ENCODE measurements around the gene PRMT7. TPM values are rescaled to one million over a fixed set of nuclear protein-coding genes. Genes with fewer than 3 reads are reported as not detected.
"Not testable (repeated sequence)": the region's sequence is repeated elsewhere in the genome, so short reads cannot be mapped to it uniquely, and the experiment has no call there.

PRMT7 gene
- polyA plus RNA-seq, 4 donors, result 43.2 to 58.9 (median 51.4) TPM

DNA sequence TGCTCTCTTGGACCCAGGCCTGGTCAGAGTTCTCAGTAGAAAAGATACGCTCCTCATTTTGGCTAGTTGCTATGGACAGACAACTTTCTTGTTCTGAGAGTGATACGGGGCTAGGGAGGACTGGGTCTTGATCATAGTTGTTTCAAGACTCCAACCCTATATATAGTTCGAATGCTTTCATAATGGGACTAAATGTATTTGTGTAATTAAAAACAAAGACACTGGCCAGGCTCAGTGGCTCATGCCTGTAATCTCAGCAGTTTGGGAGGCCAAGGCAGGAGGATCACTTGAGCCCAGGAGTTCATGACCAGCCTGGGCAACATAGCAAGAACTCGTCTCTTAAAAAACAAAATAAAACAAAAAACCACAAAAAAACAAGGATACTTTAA, 28.8 kb upstream of the PRMT7 start:
- no peak for DNase-seq (ENCODE audit: low read depth in 4 of 4, low spot score in 3 of 4)

DNA sequence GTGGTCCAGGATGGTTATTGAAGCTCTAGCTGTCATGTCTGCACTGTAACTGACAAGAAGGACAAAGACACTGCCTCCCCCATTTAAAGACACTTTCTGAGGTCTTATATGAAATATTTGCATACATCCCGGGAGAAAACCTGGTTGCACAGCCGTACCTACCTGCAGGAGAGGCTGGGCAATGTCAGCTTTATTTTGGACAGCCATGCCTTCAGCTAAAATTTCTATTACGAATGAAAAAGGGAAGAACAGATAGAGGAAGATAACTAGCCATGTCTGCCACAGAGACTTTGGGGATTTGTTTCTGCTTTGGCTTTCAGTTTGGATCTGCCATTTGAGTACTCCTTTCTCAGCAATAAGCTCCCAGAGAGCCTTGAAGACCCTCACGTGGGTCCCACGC, 27.5 kb upstream of the PRMT7 start:
- no peak for DNase-seq (ENCODE audit: low read depth in 4 of 4, low spot score in 3 of 4)

DNA sequence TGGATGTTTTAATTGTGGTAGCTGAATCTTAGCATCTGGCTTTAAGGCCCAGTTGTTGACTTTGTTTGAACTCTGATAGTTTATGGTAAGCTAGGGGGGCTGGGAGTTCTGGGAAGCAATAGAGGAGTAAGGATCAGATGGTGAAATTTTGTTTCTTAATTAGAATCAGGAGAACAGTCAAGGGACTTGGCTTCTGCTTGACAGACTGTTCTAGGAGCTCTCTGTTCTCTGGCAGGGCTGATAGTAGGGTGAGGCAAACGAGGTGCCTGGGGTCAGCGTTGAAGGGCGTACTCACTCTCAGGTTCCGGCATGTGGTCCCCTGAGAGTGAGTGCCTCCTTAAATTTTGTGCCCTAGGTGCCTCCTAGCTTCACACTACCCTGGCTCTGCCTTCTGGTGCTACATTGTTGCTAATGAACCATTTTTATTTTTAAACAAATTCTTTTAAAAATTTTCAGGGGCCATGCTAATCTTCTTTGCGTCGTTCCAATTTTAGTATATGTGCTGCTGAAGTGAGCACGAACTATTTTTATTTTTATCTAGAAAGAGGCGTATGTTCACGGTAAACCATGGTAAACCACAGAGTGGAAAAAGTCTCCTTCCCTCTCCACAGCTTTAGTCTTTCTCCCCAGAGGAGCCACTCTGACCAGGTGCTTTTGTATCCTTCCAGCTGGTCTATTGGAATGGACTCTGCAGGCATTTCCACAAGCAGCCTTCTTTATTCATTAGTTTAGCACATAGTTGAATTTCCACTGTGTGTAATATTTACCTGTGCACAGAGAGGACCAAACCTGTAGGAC, 26.8 kb upstream of the PRMT7 start:
- no peak for DNase-seq (ENCODE audit: low read depth in 4 of 4, low spot score in 3 of 4)

DNA sequence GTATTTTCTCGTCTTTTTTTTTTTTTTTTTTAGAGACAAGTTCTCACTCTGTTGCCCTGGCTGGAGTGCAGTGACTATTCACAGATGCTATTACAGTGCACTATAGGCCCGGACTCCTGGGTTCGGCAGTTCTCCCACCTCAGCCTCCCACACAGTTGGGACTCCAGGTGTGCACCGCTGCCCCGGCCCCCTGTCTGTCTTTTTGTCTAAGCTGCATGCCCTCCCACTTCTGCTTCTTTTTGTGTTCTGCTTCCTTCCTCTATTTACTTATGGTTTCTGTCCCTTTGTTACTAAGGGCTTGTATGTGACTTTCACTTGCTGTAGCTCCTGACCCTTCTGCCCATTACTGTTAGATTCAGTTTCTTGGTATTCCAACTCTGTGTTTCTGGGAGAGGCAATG, 26.0 kb upstream of the PRMT7 start:
- DNase-seq (ENCODE audit: low read depth in 4 of 4, low spot score in 3 of 4), result no peak

DNA sequence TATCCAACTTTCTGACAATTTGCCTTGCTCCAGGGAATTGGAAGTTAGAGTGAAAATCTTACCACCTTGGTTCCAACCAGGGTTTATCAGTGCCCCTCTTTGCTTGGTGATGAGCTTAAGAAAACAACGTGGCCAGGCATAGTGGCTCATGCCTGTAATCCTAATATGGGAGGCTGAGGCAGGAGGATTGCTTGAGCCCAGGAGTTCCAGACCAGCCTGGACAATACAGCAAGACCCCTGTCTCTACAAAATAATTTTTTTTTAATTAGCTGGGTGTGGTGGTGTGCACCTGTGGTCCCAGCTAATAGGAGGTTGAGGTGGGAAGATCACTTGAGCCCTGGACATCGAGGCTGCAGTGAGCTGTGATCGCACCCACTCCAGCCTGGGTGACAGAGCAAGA, 25.1 kb upstream of the PRMT7 start:
- no peak for DNase-seq (ENCODE audit: low read depth in 4 of 4, low spot score in 3 of 4)

DNA sequence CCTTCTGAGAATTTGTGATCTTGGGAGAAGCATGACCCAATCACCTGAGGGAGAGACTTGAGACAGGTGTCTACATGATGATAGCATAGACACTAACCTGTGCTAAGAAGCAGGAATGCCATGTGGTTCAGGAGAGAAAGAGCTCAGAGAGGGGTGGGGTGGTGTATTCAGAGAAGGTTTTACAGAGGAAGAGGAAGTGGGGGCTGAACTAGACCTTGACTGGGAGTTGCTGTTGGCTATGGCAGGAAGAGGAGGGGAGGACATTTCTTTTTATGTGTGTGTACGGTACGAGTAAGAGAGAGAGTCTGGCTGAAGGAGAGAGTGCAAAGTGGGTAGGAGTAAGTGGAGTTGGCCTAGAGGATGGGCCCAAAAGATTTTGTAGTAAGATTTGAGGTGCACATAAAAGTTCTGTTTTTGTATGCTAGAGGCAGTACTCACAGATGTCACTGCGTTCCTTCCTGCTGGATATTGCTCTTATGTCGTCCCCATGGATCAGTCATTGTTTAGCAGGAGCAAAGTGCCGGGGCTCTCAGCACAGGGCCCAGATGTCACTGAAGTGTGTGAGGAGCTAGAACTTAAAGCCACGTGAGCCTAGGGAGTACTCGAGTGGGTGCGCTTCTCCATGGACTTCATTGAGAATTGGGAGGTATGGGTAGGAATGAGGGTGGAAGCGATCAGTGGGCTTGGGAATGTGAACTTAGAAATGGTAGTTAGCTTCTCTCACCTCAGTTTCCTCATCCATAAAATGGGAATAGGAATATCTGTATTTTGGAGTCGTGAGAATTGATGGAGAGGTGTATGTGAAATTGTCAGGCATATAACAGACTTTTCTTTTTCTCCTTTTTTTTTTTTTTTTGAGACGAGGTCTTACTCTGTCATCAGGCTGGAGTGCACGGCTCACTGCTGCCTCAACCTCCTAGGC, 24.4 kb upstream of the PRMT7 start:
- no peak for DNase-seq (ENCODE audit: low read depth in 4 of 4, low spot score in 3 of 4)

DNA sequence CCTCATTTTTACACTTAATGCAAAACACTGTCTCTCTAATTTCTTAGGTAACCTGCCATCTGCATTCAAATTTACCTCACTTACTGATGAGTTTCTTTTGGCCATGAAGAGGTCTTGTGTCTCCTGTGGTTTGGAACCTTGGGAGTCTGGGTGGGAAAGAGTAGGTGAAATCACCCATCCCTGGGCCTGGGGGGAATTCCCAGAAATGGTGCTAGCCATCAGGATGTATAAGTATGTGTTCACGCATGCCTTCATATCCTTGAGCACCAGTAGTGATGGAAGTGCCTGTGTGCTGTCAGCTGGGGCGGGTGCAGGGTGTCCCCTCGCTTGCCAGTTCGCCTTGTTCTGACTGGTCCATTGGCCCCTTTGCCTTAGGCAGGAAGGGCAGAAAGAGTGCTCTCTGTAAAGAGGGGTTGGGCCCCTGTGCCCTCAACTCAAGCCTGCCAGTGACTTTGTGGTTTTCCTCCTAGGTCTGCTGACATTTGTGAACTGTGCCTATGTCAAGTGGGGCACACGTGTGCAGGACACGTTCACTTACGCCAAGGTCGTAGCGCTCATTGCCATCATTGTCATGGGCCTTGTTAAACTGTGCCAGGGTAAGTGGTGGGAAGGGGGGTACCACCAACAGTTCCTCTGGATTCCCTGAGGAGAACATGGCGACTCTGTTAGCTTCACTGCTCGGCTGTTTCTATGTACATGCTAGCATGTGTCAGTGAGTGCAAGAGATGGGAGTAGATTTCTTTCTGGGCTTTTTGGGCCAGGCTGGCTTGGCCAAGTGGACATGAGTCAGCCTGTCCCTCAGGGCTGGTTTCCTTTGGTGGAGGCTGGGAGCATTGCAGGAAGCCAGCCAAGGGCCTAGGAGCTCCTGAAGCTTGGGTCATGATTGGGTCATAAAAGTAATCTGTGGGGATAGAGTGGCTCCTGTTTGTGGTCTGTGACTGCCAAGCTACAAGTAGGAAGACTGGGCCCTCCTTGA, 23.3 kb upstream of the PRMT7 start:
- DNase-seq (ENCODE audit: low read depth in 4 of 4, low spot score in 3 of 4), result no peak

DNA sequence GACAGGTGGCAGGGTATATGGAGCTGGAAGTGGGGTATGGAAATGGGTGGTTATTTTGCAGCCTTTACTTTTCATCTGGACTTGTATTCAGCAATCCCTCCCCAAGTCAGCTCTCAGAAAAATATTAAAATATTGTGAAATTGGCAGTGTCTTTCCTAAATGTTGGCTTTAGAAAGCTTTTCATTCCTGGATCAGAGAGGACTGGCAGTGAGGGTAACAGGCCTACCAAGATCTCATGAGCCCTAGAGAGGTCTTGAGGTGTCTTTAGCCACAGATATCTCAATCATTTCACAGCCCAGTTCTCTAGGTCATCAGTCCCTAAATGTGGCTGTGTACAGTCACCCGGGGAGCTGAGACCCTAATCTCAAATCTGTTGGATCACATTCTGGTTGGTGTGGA, 22.6 kb upstream of the PRMT7 start:
- no peak for DNase-seq (ENCODE audit: low read depth in 4 of 4, low spot score in 3 of 4)

DNA sequence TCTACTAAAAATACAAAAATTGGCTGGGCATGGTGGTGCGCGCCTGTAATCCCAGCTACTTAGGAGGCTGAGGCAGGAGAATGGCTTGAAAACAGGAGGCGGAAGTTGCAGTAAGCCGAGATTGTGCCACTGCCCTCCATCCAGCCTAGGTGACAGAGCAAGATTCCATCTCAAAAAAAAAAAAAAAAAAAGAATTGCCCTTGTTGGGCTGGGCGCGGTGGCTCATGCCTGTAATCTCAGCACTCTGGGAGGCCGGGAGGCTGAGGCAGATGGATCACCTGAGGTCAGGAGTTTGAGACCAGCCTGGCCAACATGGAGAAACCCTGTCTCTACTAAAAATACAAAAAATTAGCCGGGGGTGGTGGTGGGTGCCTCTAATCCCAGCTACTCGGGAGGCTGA, 22.0 kb upstream of the PRMT7 start:
- not testable (repeated sequence) for DNase-seq (ENCODE audit: low read depth in 4 of 4, low spot score in 3 of 4)

DNA sequence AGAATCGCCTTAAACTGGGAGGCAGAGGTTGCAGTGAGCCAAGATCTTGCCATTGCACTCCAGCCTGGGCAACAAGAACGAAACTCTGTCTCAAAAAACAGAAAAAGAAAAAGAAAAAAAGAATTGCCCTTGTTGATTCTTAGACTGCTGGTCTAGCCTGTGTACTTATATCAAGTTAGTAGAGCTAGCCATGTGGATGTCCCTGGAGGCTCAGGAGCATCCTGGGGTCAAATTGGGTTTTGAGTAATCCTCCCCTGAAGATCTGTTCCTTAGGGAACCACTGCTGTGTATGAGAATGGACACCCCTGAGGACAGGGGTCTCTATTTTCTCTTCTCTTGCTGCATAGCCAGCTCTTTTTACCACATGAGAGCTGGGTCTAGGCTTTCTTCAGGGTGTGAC, 21.6 kb upstream of the PRMT7 start:
- DNase-seq (ENCODE audit: low read depth in 4 of 4, low spot score in 3 of 4), result no peak

DNA sequence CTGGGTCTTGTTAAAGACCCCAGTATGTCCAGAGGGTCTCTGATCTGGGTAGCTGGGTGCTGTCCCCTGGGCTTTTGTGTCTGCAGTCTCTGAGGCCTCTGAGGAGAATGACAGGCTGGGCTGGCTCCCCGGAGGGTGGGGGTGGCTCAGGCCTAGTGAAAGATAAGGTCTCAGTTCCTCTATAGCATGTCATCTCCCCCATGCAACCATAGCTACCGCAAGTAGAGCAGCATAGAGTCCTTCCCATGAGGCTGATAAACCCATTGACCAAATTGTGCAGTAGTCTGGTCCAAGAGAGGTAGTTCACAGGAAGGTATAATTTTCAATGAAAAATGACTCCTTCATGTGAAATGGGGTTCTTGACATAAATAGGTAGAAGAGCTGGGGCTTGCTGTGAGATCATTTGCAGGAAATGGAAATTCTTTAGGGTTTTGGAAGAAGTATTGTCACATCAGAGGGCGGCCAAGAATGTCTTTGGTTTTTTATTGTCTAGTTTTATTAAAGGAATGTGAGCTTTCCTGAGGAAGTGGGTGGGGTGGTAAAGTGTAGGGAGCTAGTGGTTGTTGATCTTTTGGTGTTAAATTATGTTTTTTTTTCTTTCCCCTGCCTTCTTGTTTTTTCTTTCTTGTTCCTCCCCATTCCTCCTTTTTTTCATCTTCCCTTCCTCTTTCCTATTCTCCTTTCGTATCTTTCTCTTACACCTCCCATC, 21.0 kb upstream of the PRMT7 start:
- no peak for DNase-seq (ENCODE audit: low read depth in 4 of 4, low spot score in 3 of 4)

DNA sequence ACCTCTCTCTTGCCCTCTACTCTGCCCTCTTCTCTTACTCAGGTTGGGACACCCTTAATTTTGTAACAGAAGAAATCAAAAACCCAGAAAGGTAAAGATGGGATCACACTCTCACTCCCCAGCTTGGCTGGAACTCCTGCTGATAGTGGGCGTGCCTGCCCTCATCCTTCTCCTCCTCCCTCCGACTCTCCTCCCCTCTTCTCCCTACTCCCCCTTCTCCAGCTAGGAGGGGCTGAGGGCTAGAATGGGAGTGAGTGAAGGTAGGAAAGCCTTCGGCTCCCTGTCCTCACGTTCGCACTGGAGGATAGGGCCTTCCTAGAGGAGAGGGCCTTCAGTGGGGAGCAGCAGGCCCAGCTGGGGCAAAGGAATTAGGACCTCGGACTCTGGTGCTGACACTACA, 20.4 kb upstream of the PRMT7 start:
- DNase-seq (ENCODE audit: low read depth in 4 of 4, low spot score in 3 of 4), result no peak

DNA sequence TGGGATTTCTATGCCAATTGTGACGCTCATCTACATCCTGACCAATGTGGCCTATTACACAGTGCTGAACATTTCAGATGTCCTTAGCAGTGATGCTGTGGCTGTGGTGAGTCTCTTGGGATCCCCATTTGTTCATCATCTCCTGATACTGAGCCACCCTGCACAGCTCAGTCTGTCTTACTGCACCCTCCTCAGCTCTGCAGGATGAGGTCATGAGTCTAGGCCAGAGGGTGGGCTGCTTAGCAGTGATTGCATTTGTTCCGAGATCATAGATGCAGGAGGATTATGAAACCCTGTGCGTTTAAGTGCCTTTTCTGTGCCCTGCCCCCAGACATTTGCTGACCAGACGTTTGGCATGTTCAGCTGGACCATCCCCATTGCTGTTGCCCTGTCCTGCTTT, 19.6 kb upstream of the PRMT7 start:
- no peak for DNase-seq (ENCODE audit: low read depth in 4 of 4, low spot score in 3 of 4)

DNA sequence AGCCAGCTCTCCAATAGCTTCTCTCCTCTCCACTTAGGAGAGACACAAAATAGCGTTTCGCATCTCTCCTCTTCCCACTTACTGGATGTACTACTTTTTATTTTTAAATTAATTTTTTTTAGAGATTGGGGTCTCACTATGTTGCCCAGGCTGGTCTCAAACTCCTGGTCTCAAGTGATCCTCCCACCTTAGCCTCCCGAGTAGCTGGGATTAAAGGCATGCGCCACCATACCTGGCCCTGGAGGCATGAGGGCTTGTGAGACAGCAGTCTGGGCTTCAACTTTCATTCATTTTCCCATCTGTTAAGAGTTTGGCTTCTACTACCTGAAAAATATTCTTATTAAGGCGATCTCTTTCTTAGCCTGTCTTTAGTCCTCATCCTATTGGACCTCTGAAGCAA, 18.4 kb upstream of the PRMT7 start:
- DNase-seq (ENCODE audit: low read depth in 4 of 4, low spot score in 3 of 4), result no peak

DNA sequence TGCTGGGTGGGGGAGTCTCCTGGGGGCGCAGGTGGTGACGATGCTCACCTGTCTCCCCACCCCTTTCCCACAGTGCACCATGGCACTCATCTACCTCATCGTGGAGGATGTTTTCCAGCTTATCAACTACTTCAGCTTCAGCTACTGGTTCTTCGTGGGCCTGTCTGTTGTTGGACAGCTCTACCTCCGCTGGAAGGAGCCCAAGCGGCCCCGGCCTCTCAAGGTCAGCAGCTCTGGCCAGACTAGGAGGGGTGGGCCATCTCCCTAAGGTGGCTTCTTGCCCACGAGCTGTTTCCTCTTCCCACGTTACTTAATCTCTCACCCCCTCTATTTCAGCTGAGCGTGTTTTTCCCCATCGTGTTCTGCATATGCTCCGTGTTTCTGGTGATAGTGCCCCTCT, 14.5 kb upstream of the PRMT7 start:
- DNase-seq (ENCODE audit: low read depth in 4 of 4, low spot score in 3 of 4), result no peak

DNA sequence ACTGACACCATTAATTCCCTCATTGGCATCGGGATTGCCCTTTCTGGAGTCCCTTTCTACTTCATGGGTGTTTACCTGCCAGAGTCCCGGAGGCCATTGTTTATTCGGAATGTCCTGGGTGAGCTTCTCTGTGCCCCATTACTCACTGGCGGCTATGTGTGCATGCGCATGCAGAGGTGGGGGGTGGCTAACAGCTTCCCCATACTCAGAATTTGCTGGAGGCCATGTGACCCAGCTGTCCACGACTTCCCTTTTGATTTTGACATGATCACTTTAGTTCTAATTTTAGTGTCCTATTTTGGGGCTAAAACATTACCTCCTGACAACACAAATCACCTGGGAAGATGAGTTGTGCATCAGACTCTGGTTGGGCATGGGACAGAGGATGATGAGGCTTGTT, 14.1 kb upstream of the PRMT7 start:
- DNase-seq (ENCODE audit: low read depth in 4 of 4, low spot score in 3 of 4), result no peak

DNA sequence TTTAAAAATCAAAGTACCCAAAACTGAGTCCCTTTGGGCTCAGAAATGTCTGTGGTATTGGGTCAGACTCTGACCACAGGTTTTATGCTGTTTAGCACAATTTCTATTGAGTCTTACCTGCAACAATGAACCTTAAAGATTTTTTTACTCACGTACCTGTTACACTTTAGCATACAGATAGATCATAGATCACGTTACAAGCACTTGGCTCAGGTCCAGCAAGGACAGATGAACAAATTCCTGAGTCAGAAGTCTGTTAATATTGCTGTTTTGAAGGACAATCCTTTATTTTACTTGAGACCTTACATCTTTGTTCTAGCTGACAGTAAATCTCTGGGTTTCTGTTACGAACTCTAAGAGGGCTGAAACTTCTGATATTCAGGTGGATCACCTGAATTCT, 12.9 kb upstream of the PRMT7 start:
- no peak for DNase-seq (ENCODE audit: low read depth in 4 of 4, low spot score in 3 of 4)

DNA sequence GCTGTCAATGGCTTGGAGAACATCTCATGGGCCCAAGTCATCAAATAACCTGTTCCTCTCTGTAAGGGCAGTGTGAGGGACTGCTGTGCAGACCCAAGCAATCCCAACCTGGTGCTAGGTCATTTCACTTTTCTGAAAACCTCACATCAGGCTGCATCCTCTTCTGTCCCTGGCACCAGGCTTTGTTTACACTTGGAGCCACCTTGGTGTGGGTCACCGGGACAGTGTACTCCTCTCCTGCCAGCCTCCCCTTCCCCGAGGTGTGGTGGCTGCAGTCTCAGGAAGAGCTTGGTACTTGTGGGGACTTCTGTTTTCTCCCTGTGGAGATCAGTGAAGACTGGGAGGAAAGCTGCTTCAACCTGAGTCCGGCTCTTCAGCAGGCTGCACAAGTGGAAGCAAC, 12.5 kb upstream of the PRMT7 start:
- DNase-seq (ENCODE audit: low read depth in 4 of 4, low spot score in 3 of 4), result no peak

DNA sequence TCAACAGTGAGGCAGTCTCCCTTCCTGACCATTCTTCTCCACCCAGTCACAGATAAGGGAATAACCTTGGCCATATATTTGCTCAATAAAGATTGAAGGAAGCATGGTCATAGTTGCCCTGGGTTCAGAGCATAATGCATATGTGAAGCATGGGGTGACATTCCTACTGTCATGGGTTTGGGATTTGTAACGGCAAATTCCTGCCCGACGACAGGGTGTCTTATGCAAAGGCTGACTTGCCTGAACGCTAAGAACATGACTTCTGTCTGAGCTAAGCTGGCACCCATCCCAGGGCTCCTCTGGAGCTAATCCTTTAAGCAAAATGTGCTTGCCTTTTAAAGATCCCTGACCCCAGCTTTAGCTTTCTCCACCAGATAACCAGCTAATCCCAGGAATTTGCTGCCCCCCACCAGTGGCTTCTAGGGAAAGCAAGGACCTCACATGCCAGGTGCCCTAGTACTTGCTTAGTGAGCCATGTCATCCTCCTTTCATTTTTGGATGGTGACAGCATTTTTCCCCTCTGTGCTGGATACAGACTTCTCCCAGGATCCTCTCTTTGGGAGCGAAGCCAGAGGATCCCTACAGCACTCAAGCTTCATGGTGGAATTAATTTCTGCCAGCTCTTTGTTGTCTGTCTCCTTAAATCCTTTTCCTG, 11.8 kb upstream of the PRMT7 start:
- no peak for DNase-seq (ENCODE audit: low read depth in 4 of 4, low spot score in 3 of 4)
